ENCODE data around the gene DLEC1. TPM values are rescaled to one million over a fixed set of nuclear protein-coding genes. Genes with fewer than 3 reads are reported as not detected.

DLEC1 gene
- polyA plus RNA-seq, 1 experiment: 0.04 TPM

- Histone ChIP-seq H3K9me3 (ENCODE audit: control insufficient read depth, insufficient read depth, low read length) (peaks cover 7% of the 10 kb centered on the region), H3K27me3 (ENCODE audit: control insufficient read depth, insufficient read depth, low read length) (no peaks in the 10 kb centered on the region), H3K27ac (ENCODE audit: low read depth, low read length) (no peak overlapping the region), H3K4me3 (ENCODE audit: low read depth, low read length) (no peak overlapping the region)
- ChIA-PET POLR2A (no interaction called here), CTCF (no interaction called here)
- no peak for TF ChIP-seq CTCF (IDR thresholded peaks at IDR 0.05; ENCODE audit: low read depth, low read length)
- no peak for DNase-seq (ENCODE audit: low read depth, low spot score)
Measured at GRCh38 chr3:38016847-38017444, 22.1 kb upstream of the DLEC1 start.

- no peak overlapping the region for H3K4me3 ChIP-seq (ENCODE audit: low read depth, low read length)
- ChIA-PET POLR2A (no interaction called here), CTCF (no interaction called here)
- H3K27ac ChIP-seq (ENCODE audit: low read depth, low read length): no peak overlapping the region
- H3K9me3 ChIP-seq (ENCODE audit: control insufficient read depth, insufficient read depth, low read length): peaks cover 7% of the 10 kb centered on the region
- no peak for DNase-seq (ENCODE audit: low read depth, low spot score)
- no peaks in the 10 kb centered on the region for H3K27me3 ChIP-seq (ENCODE audit: control insufficient read depth, insufficient read depth, low read length)
- TF ChIP-seq CTCF (IDR thresholded peaks at IDR 0.05; ENCODE audit: low read depth, low read length): no peak
Measured at GRCh38 chr3:38017445-38018295, 21.3 kb upstream of the DLEC1 start.

- DNase-seq (ENCODE audit: low read depth, low spot score): no peak
- Histone ChIP-seq H3K9me3 (ENCODE audit: control insufficient read depth, insufficient read depth, low read length) (peaks cover 7% of the 10 kb centered on the region), H3K27ac (ENCODE audit: low read depth, low read length) (no peak overlapping the region), H3K27me3 (ENCODE audit: control insufficient read depth, insufficient read depth, low read length) (no peaks in the 10 kb centered on the region), H3K4me3 (ENCODE audit: low read depth, low read length) (no peak overlapping the region)
- ChIA-PET POLR2A (no interaction called here), CTCF (no interaction called here)
- no peak for TF ChIP-seq CTCF (IDR thresholded peaks at IDR 0.05; ENCODE audit: low read depth, low read length)
Measured at GRCh38 chr3:38018296-38019266, 20.4 kb upstream of the DLEC1 start.

GRCh38 chr3:38019658-38020341, 19.2 kb upstream of the DLEC1 start:
- H3K4me3 ChIP-seq (ENCODE audit: low read depth, low read length): no peak overlapping the region
- POLR2A ChIA-PET: interaction anchor here (0.9 kb wide), 1 partner anchor 10 kb away, joined by 3 read pairs; no protein-coding TSS in a partner anchor
- TF ChIP-seq CTCF (IDR thresholded peaks at IDR 0.05; ENCODE audit: low read depth, low read length): no peak
- no peak overlapping the region for H3K27ac ChIP-seq (ENCODE audit: low read depth, low read length)
- H3K27me3 ChIP-seq (ENCODE audit: control insufficient read depth, insufficient read depth, low read length): no peaks in the 10 kb centered on the region
- no peak for DNase-seq (ENCODE audit: low read depth, low spot score)
- H3K9me3 ChIP-seq (ENCODE audit: control insufficient read depth, insufficient read depth, low read length): peaks cover 7% of the 10 kb centered on the region
- CTCF ChIA-PET: interaction anchor here (2.0 to 2.4 kb wide), 2 partner anchors 16 to 23 kb away, joined by 6 read pairs; no protein-coding TSS in a partner anchor
